ENCODE results near the gene ACER1.
"Not testable (repeated sequence)": the region's sequence is repeated elsewhere in the genome, so short reads cannot be mapped to it uniquely, and the experiment has no call there.

The ACER1 gene

GRCh38 chr19:6359568-6360341, 26.3 kb upstream of the ACER1 start:
- intact Hi-C loops (cut with DNase I) = no loop called here
- DNase-seq = no peak

- intact Hi-C loops (cut with DNase I) = no loop called here
- no peak for DNase-seq
Measured at GRCh38 chr19:6358003-6358402, 24.6 kb upstream of the ACER1 start.

- intact Hi-C loops (cut with DNase I) = no loop called here
- DNase-seq = no peak
Measured at GRCh38 chr19:6357174-6357573, 23.8 kb upstream of the ACER1 start.

- DNase-seq; intact Hi-C loops (cut with DNase I): not testable (repeated sequence)
Measured at GRCh38 chr19:6355321-6356040, 22.1 kb upstream of the ACER1 start.

GRCh38 chr19:6354098-6354674, 20.8 kb upstream of the ACER1 start:
- intact Hi-C loops (cut with DNase I) = no loop called here
- peak in 1 of 42 donors; percentile 35 for DNase-seq

GRCh38 chr19:6352381-6353165, 19.2 kb upstream of the ACER1 start:
- DNase-seq = no peak
- intact Hi-C loops (cut with DNase I) = no loop called here

GRCh38 chr19:6350688-6351087, 17.3 kb upstream of the ACER1 start:
- no peak for DNase-seq
- intact Hi-C loops (cut with DNase I) = no loop called here

GRCh38 chr19:6349271-6349670, 15.9 kb upstream of the ACER1 start:
- DNase-seq; intact Hi-C loops (cut with DNase I): not testable (repeated sequence)

GRCh38 chr19:6343462-6343861, 10.1 kb upstream of the ACER1 start:
- intact Hi-C loops (cut with DNase I) = no loop called here
- DNase-seq = no peak

- no peak for DNase-seq
- intact Hi-C loops (cut with DNase I) = no loop called here
Measured at GRCh38 chr19:6340493-6341201, 7.2 kb upstream of the ACER1 start.

GRCh38 chr19:6334490-6335285, 1.3 kb upstream of the ACER1 start:
- intact Hi-C loops (cut with DNase I) = no loop called here

GRCh38 chr19:6326815-6327214, 6.6 kb downstream of the ACER1 start:
- no peak for DNase-seq
- intact Hi-C loops (cut with DNase I) = no loop called here

More at GRCh38 chr19:6334490-6335285, 1.3 kb upstream of the ACER1 start:
- DNase-seq = no peak

GRCh38 chr19:6325614-6326013, 7.8 kb downstream of the ACER1 start:
- DNase-seq = no peak
- intact Hi-C loops (cut with DNase I) = no loop called here

- intact Hi-C loops (cut with DNase I) = no loop called here
- DNase-seq = no peak
Measured at GRCh38 chr19:6324757-6325156, 8.7 kb downstream of the ACER1 start.

GRCh38 chr19:6322284-6322683, 11.1 kb downstream of the ACER1 start:
- intact Hi-C loops (cut with DNase I) = no loop called here
- no peak for DNase-seq

GRCh38 chr19:6319376-6319775, 14.0 kb downstream of the ACER1 start:
- no peak for DNase-seq
- intact Hi-C loops (cut with DNase I) = no loop called here

GRCh38 chr19:6318772-6319171, 14.6 kb downstream of the ACER1 start:
- intact Hi-C loops (cut with DNase I) = no loop called here
- no peak for DNase-seq

- DNase-seq; intact Hi-C loops (cut with DNase I): not testable (repeated sequence)
Measured at GRCh38 chr19:6315646-6316045, 17.8 kb downstream of the ACER1 start.

All from head of caudate nucleus (tissue), 42 donors.